H1 (cell line): Measurements from ENCODE around the gene SCN4A. TPM values are rescaled to one million over a fixed set of nuclear protein-coding genes. Genes with fewer than 3 reads are reported as not detected.

Source experiments
- CTCF ChIA-PET: fragments of 300-600 bp; sonication (Branson Sonifier 250); formaldehyde crosslinking; loops from one replicate; lab custom pipeline; 2021; ENCODE audit not compliant: partially characterized antibody; lab: Charles Lee
- POLR2A ChIA-PET: fragments of 300-600 bp; sonication (Branson Sonifier 250); formaldehyde crosslinking; loops from one replicate; lab custom pipeline; 2021; ENCODE audit warnings: inconsistent platforms; ENCODE audit not compliant: partially characterized antibody; lab: Charles Lee
- DNase-seq, 2 experiments: peaks; one replicate each; pipeline versions ENCODE4 v3.0.0 to v3.0.0-alpha.2; 2010 to 2022; ENCODE audit warnings: low spot score in 2 of 2, low read depth in 1 of 2, mixed read lengths in 1 of 2
- FAIRE-seq: peaks from 2 replicates; lab custom pipeline; 2011; peaks lifted over from hg19 to GRCh38; lab: Jason Lieb, UNC
- H2AFZ ChIP-seq: 2 replicates; pipeline ENCODE4 v1.8.1; 2012; ENCODE audit warnings: low read length, inconsistent platforms
- H2AK5ac ChIP-seq: 2 replicates; pipeline ENCODE4 v1.6.1; 2013; ENCODE audit warnings: low read depth, low read length
- H2BK120ac ChIP-seq: replicated peaks from 2 replicates; pipeline ENCODE3; 2013; ENCODE audit warnings: low read depth, low read length, inconsistent platforms
- H2BK12ac ChIP-seq: 2 replicates; pipeline ENCODE4 v1.6.1; 2013; ENCODE audit warnings: low read depth, low read length
- H2BK15ac ChIP-seq: 2 replicates; pipeline ENCODE4 v1.6.1; 2013; ENCODE audit warnings: low read length
- H2BK20ac ChIP-seq: 2 replicates; pipeline ENCODE4 v1.6.1; 2013; ENCODE audit warnings: low read length
- H2BK5ac ChIP-seq: 2 replicates; pipeline ENCODE4 v1.6.1; 2013; ENCODE audit warnings: low read depth, low read length
- H3K14ac ChIP-seq: 2 replicates; pipeline ENCODE4 v1.6.1; 2013; ENCODE audit warnings: inconsistent platforms; ENCODE audit not compliant: insufficient read length
- H3K18ac ChIP-seq: 2 replicates; pipeline ENCODE4 v1.6.1; 2013; ENCODE audit warnings: low read length; ENCODE audit errors: extremely low read depth
- H3K23ac ChIP-seq: 2 replicates; pipeline ENCODE4 v1.6.1; 2013; ENCODE audit warnings: inconsistent platforms; ENCODE audit not compliant: insufficient read length
- H3K23me2 ChIP-seq: 2 replicates; pipeline ENCODE4 v1.6.1; 2013; ENCODE audit warnings: low read depth, low read length
- H3K27ac ChIP-seq: 2 replicates; pipeline ENCODE4 v1.6.1; 2011; ENCODE audit warnings: low read depth, low read length, inconsistent platforms
- H3K27me3 ChIP-seq, 4 experiments: replicated peaks in 1 of 4; 1 replicate in 1 of 4; 2 replicates in 3 of 4; pipeline versions ENCODE4 v1.6.1 to v1.8.1; 2011 to 2013; ENCODE audit warnings: low read length in 3 of 4, mild to moderate bottlenecking in 3 of 4, inconsistent platforms in 2 of 4, mixed read lengths in 2 of 4, moderate library complexity in 1 of 4; ENCODE audit not compliant: control insufficient read depth in 3 of 4, insufficient read depth in 3 of 4; ENCODE audit errors: extremely low read depth in 1 of 4
- H3K36me3 ChIP-seq, 4 experiments: 2 replicates each; pipeline versions ENCODE4 v1.6.1 to v1.8.1; 2011 to 2013; ENCODE audit warnings: mild to moderate bottlenecking in 4 of 4, low read length in 3 of 4, moderate library complexity in 2 of 4, control low read depth in 1 of 4, inconsistent platforms in 1 of 4; ENCODE audit not compliant: insufficient read depth in 4 of 4, control insufficient read depth in 2 of 4
- H3K4ac ChIP-seq: replicated peaks from 2 replicates; pipeline ENCODE3; 2013; ENCODE audit warnings: low read length, low read depth, mixed read lengths, inconsistent platforms; ENCODE audit not compliant: insufficient read length
- H3K4me1 ChIP-seq, 4 experiments: replicated peaks in 1 of 4; 1 replicate in 1 of 4; 2 replicates in 3 of 4; pipeline versions ENCODE4 v1.6.1 to v1.8.1; 2011 to 2013; ENCODE audit warnings: low read length in 3 of 4, inconsistent platforms in 2 of 4, mixed read lengths in 1 of 4; ENCODE audit not compliant: insufficient read depth in 4 of 4, control insufficient read depth in 3 of 4
- H3K4me2 ChIP-seq, 2 experiments: 2 replicates each; pipeline versions ENCODE4 v1.6.1 to v1.8.1; 2011 to 2013; ENCODE audit warnings: low read depth in 2 of 2, low read length in 2 of 2, control low read depth in 1 of 2, inconsistent platforms in 1 of 2, mild to moderate bottlenecking in 1 of 2; ENCODE audit not compliant: insufficient read depth in 1 of 2
- H3K4me3 ChIP-seq, 4 experiments: fragments of 200-600, 300-600 bp in 1 of 4; sonication (generic), shearing (Covaris generic), sonication (Bioruptor Twin) in 1 of 4; 2 replicates each; pipeline versions ENCODE4 v1.5.1 to v1.8.1; 2011 to 2016; ENCODE audit warnings: low read length in 4 of 4, low read depth in 3 of 4, control low read depth in 2 of 4, inconsistent platforms in 2 of 4, mild to moderate bottlenecking in 2 of 4, mixed read lengths in 1 of 4, moderate library complexity in 1 of 4; ENCODE audit not compliant: insufficient read depth in 2 of 4; ENCODE audit errors: extremely low read depth in 1 of 4
- H3K56ac ChIP-seq: replicated peaks from 2 replicates; pipeline ENCODE3; 2013; ENCODE audit warnings: low read depth, mild to moderate bottlenecking, mixed read lengths, low read length, inconsistent platforms; ENCODE audit not compliant: insufficient read length
- H3K79me1 ChIP-seq: 2 replicates; pipeline ENCODE4 v1.6.1; 2013; ENCODE audit warnings: low read depth, low read length, control low read depth
- H3K79me2 ChIP-seq, 2 experiments: 2 replicates each; pipeline versions ENCODE4 v1.6.1 to v1.8.1; 2012 to 2013; ENCODE audit warnings: low read length in 2 of 2, mild to moderate bottlenecking in 2 of 2, inconsistent platforms in 1 of 2; ENCODE audit not compliant: insufficient read depth in 2 of 2, control insufficient read depth in 1 of 2
- H3K9ac ChIP-seq, 4 experiments: replicated peaks in 1 of 4; 1 replicate in 1 of 4; 2 replicates in 3 of 4; pipeline versions ENCODE4 v1.6.1 to v1.8.1; 2011 to 2013; ENCODE audit warnings: low read depth in 3 of 4, low read length in 3 of 4, control low read depth in 2 of 4, mild to moderate bottlenecking in 2 of 4, moderate library complexity in 2 of 4, inconsistent platforms in 1 of 4; ENCODE audit errors: extremely low read depth in 1 of 4
- H3K9me3 ChIP-seq, 2 experiments: 2 replicates each; pipeline versions ENCODE4 v1.6.1 to v1.8.1; 2012 to 2013; ENCODE audit warnings: mild to moderate bottlenecking in 2 of 2, moderate library complexity in 2 of 2, control low read depth in 1 of 2, inconsistent platforms in 1 of 2, low read depth in 1 of 2, low read length in 1 of 2, mixed read lengths in 1 of 2; ENCODE audit not compliant: insufficient read depth in 2 of 2
- H4K20me1 ChIP-seq, 2 experiments: replicated peaks in 1 of 2; 2 replicates each; pipeline versions ENCODE3 to v1.8.1; 2011 to 2013; ENCODE audit warnings: inconsistent platforms in 2 of 2, low read length in 2 of 2, mild to moderate bottlenecking in 1 of 2; ENCODE audit not compliant: insufficient read depth in 2 of 2, control insufficient read depth in 1 of 2
- H4K5ac ChIP-seq: 2 replicates; pipeline ENCODE4 v1.6.1; 2013; ENCODE audit warnings: low read length, low read depth, mixed read lengths, inconsistent platforms; ENCODE audit not compliant: insufficient read length
- H4K8ac ChIP-seq: 2 replicates; pipeline ENCODE4 v1.8.0; 2013; ENCODE audit warnings: mild to moderate bottlenecking, moderate library complexity, low read length, inconsistent platforms; ENCODE audit not compliant: insufficient read depth; ENCODE audit errors: extremely low read depth
- H4K91ac ChIP-seq: replicated peaks from 2 replicates; pipeline ENCODE3; 2013; ENCODE audit warnings: low read length, mixed read lengths, inconsistent platforms; ENCODE audit not compliant: insufficient read length
- SIN3A ChIP-seq, 2 experiments: IDR thresholded peaks in 1 of 2; conservative IDR thresholded peaks in 1 of 2; 2 replicates each; pipeline ENCODE4 v1.6.1; 2011 to 2012; ENCODE audit warnings: low read length in 2 of 2, improper control_type of control experiment in 1 of 2, low read depth in 1 of 2, mild to moderate bottlenecking in 1 of 2
- WGBS, 2 experiments: shearing (Covaris generic) in 1 of 2; methylation state at CpG; one replicate each; pipeline versions ENCODE4 v1.1.6 to v1.1.7; 2013 to 2015; ENCODE audit warnings: low lambda C conversion rate in 2 of 2, mixed read lengths in 2 of 2, inconsistent platforms in 1 of 2, low coverage in 1 of 2, missing lambda C conversion rate in 1 of 2; ENCODE audit not compliant: insufficient replicate concordance in 2 of 2, insufficient coverage in 1 of 2, insufficient read length in 1 of 2; ENCODE audit errors: extremely low coverage in 1 of 2, missing lambda C conversion rate in 1 of 2; 5-methylcytosine and 5-hydroxymethylcytosine counted together
- polyA plus RNA-seq, 7 experiments: library from polyadenylated mRNA; depleted of rRNA in 3 of 7; stranded (reverse) in 5 of 7; unstranded in 2 of 7; fragments of >200 nt in 5 of 7; fragments of 200-250 nt in 2 of 7; gene quantifications; 1 replicate in 5 of 7; 2 replicates in 1 of 7; 4 replicates in 1 of 7; pipeline versions ENCODE4 v1.2.1 to v1.2.3, GENCODE V29; 2011 to 2013; ENCODE audit warnings: missing spikeins in 2 of 7, mixed read lengths in 2 of 7
- total RNA-seq: library from RNA; stranded (reverse); fragmentation: NEBNext Ultra II Directional; extraction: Animal tissue kit (Norgen Biotek cat#: 25700); gene quantifications from 2 replicates; pipeline ENCODE4 v1.2.1, GENCODE V29; 2021

SCN4A gene
- total and polyA plus RNA-seq, 2 of the 8 experiments (the other 6 are each of a cell fraction or from before 2014, with no cell fraction given): 5.0 to 8.5 TPM

DNA sequence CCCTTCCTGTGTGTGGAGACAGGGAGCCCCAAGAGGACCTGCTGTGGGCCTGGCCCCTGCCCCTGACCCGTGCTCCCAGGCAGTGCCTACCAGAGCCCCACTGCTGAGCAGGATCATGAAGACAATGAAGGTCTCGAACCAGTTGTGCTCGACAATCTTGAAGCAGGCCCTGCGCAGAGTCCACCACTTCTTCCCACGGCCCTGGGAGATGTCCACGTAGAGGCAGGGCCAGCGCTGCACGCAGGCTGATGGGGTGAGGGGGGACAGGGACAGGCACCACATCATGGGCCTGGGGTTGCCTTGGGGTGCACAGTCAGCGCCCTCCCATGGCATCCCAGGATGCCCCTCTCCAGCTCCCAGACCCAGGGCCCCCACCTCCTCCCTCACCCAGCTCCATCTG, 24.2 kb downstream of the SCN4A start:
- Histone ChIP-seq H3K14ac (no peak overlapping the region), H4K91ac (no peak overlapping the region), H3K79me2 (no peaks in the 10 kb centered on the region), H3K36me3 (no peaks in the 10 kb centered on the region), H2AFZ (no peak overlapping the region), H3K4me2 (no peak overlapping the region), H4K8ac (no peak overlapping the region), H3K23me2 (no peaks in the 10 kb centered on the region), H3K23ac (no peak overlapping the region), H3K18ac (no peak overlapping the region), H2AK5ac (no peak overlapping the region), H3K4ac (no peak overlapping the region), H2BK12ac (no peak overlapping the region), H2BK20ac (no peak overlapping the region), H4K5ac (no peak overlapping the region), H2BK15ac (no peak overlapping the region), H2BK5ac (no peak overlapping the region), H3K9ac (no peak overlapping the region), H3K9me3 (no peaks in the 10 kb centered on the region), H2BK120ac (no peak overlapping the region), H3K4me3 (no peak overlapping the region), H3K4me1 (peaks cover 0 to 8% (median 1%) of the 10 kb centered on the region in 4 experiments; a peak in 3 of 7 replicates), H4K20me1 (no peaks in the 10 kb centered on the region), H3K27me3 (no peaks in the 10 kb centered on the region), H3K79me1 (no peaks in the 10 kb centered on the region), H3K56ac (no peak overlapping the region), H3K27ac (no peak overlapping the region)
- CTCF ChIA-PET: interaction anchor here (0.6 to 14.4 kb wide), 7 partner anchors 9 to 67 kb away, joined by 3 to 270 read pairs (median 13); partner anchors contain the start of genes CD79B, CSHL1, GH1 and GH2
- POLR2A ChIA-PET: interaction anchor here (0.7 to 1.5 kb wide), 5 partner anchors 10 to 50 kb away, joined by 3 to 5 read pairs (median 3); no protein-coding TSS in a partner anchor
- 94% methylated on average over 9 of the region's 9 CpGs; no CpG with 5 or more reads in 1 of the 2 experiments for WGBS, 2 experiments
- no peak for DNase-seq
- FAIRE-seq: no peak
- no peak for TF ChIP-seq SIN3A (conservative IDR thresholded peaks at IDR 0.05 in 1 of 2, IDR thresholded peaks at IDR 0.05 in 1 of 2; ENCODE audit: low read depth in 1 of 2, low read length in 2 of 2)
